ENCODE data around the gene BUD13. TPM values are rescaled to one million over a fixed set of nuclear protein-coding genes. Genes with fewer than 3 reads are reported as not detected.

Gene BUD13
- total RNA-seq, 1 experiment from 2014 or later: 30.0 TPM

GRCh38 chr11:116792144-116792868 is 19.5 kb upstream of the BUD13 start:
- peaks cover 5% of the 10 kb centered on the region; the same call in 1 of the 2 replicates for H3K4me1 ChIP-seq (ENCODE audit: control insufficient read depth, insufficient read depth, low read length)
- H3K27me3 ChIP-seq (ENCODE audit: control insufficient read depth, insufficient read depth, low read length): no peaks in the 10 kb centered on the region
- ATAC-seq: no peak
- in situ Hi-C loops (cut with HindIII; ENCODE audit: low pct_unique_long_range_greater_than_20kb, low sequenced_read_pairs) (no loop called here), intact Hi-C loops (cut with micrococcal nuclease; ENCODE audit: unreplicated experiment) (loop anchor here (5.0 kb wide), 1 partner anchor 45 kb away; the partner anchor contains the start of gene APOA1)
- no peak overlapping the region for H3K27ac ChIP-seq (ENCODE audit: low read length)
- ChIA-PET POLR2A (no interaction called here), CTCF (interaction anchor here (0.6 to 4.2 kb wide), 3 partner anchors 44 to 346 kb away, joined by 3 to 76 read pairs (median 7); partner anchors contain the start of gene APOA1)
- H3K9me3 ChIP-seq (ENCODE audit: control insufficient read depth, insufficient read depth, low read depth, low read length): no peaks in the 10 kb centered on the region
- no peak overlapping the region for H3K4me3 ChIP-seq (ENCODE audit: low read depth in 2 of 2, low read length in 2 of 2)
- TF ChIP-seq REST (IDR thresholded peaks at IDR 0.05; ENCODE audit: insufficient read depth in 1 of 2, low read depth in 2 of 2, low read length in 1 of 2) (no peak), TCF7L2 (IDR thresholded peaks at IDR 0.05; ENCODE audit: low read depth, low read length) (no peak), CTCF (IDR thresholded peaks at IDR 0.05) (no peak), SIN3A (IDR thresholded peaks at IDR 0.05; ENCODE audit: borderline replicate concordance, insufficient read depth, low read depth, low read length) (no peak), POLR2AphosphoS5 (IDR thresholded peaks at IDR 0.05; ENCODE audit: low read depth, low read length) (no peak)
- BruUV-seq (replicated peaks): no TSS peak
- peaks cover 1% of the 10 kb centered on the region; the same call in 1 of the 2 replicates for H3K36me3 ChIP-seq (ENCODE audit: control insufficient read depth, insufficient read depth, low read length)
- DNase-seq (ENCODE audit: low read depth, low spot score): no peak

- ChIA-PET POLR2A (interaction anchor here (0.6 kb wide), 1 partner anchor 39 kb away, joined by 5 read pairs; no protein-coding TSS in a partner anchor), CTCF (interaction anchor here (0.5 to 4.2 kb wide), 10 partner anchors 29 to 435 kb away, joined by 3 to 76 read pairs (median 4); partner anchors contain the start of gene APOA1)
- TF ChIP-seq POLR2AphosphoS5 (IDR thresholded peaks at IDR 0.05; ENCODE audit: low read depth, low read length): no peak
- TF ChIP-seq CTCF (IDR thresholded peaks at IDR 0.05): no peak
- no peak for TF ChIP-seq REST (IDR thresholded peaks at IDR 0.05; ENCODE audit: insufficient read depth in 1 of 2, low read depth in 2 of 2, low read length in 1 of 2)
- TF ChIP-seq TCF7L2 (IDR thresholded peaks at IDR 0.05; ENCODE audit: low read depth, low read length): no peak
- TF ChIP-seq SIN3A (IDR thresholded peaks at IDR 0.05; ENCODE audit: borderline replicate concordance, insufficient read depth, low read depth, low read length): no peak
- Histone ChIP-seq H3K27ac (ENCODE audit: low read length) (no peak within 1 kb of the TSS), H3K4me3 (ENCODE audit: low read depth in 2 of 2, low read length in 2 of 2) (no peak within 1 kb of the TSS), H3K4me1 (ENCODE audit: control insufficient read depth, insufficient read depth, low read length) (peaks cover 10% of the 10 kb centered on the region), H3K9me3 (ENCODE audit: control insufficient read depth, insufficient read depth, low read depth, low read length) (no peaks in the 10 kb centered on the region), H3K36me3 (ENCODE audit: control insufficient read depth, insufficient read depth, low read length) (peaks cover 6% of the 10 kb centered on the region), H3K27me3 (ENCODE audit: control insufficient read depth, insufficient read depth, low read length) (no peaks in the 10 kb centered on the region)
- ATAC-seq (no peak), DNase-seq (ENCODE audit: low read depth, low spot score) (no peak)
- intact Hi-C loops (cut with micrococcal nuclease; ENCODE audit: unreplicated experiment): loop anchor here (1.0 to 5.0 kb wide), 2 partner anchors 46 to 315 kb away; partner anchors contain the start of gene APOA1
- in situ Hi-C loops (cut with HindIII; ENCODE audit: low pct_unique_long_range_greater_than_20kb, low sequenced_read_pairs): no loop called here
- BruUV-seq (replicated peaks): no TSS peak
These were observed 19.0 kb upstream of the BUD13 start, which contains the start of gene APOA5 for GRCh38 chr11:116791813-116792143. APOA5 (minus strand) TSS chr11:116791879; CDS start chr11:116791860, 19 bp downstream.
